Measurements from ENCODE around the gene NEIL1.
"Not testable (repeated sequence)": the region's sequence is repeated elsewhere in the genome, so short reads cannot be mapped to it uniquely, and the experiment has no call there.

NEIL1 gene

DNA sequence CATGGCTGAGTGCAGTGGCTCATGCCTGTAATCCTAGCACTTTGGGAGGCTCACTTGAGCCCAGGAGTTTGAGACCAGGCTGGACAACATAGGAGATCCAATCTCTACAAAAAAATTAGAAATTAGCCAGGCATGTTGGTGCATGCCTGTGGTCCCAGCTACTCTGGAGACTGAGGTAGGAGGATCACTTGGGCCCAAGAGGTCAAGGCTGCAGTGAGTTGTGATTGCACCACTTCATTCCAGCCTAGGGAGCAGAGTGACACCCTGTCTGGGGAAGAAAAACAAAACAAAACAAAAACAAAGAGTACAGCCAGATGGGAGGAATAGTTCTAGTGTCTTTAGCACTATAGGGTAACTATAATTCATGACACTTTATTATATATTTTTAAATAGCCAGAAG is 37.1 kb upstream of the NEIL1 start:
- TF ChIP-seq CTCF (IDR thresholded peaks at IDR 0.05; ENCODE audit: control insufficient read depth, extremely low read depth, insufficient read depth), result no peak
- H3K4me3 ChIP-seq (ENCODE audit: low read depth, low read length), result no peak overlapping the region
- no peak for DNase-seq (ENCODE audit: low read depth)

DNA sequence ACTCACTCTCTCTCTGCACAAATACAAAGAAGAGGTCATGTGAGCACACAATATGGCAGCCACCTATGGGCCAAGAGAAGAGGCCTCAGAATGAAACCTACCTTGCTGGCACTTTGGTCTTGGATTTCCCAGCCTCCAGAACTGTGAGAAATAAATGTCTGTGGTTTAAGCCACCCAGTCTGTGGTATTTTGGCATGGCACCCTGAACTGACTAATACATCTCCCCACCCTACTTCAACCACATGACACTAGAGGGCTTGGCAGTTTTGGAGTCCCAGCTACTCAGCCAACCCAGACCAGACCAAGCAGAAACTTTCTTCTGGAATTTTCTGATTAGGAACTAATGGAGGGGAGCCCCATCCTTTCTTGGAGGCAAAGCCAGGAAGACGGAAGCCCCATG is 34.3 kb upstream of the NEIL1 start:
- DNase-seq (ENCODE audit: low read depth); H3K4me3 ChIP-seq (ENCODE audit: low read depth, low read length): not testable (repeated sequence)

- H3K4me3 ChIP-seq (ENCODE audit: low read depth, low read length), result no peak overlapping the region
- TF ChIP-seq CTCF (IDR thresholded peaks at IDR 0.05; ENCODE audit: control insufficient read depth, extremely low read depth, insufficient read depth), result no peak
- DNase-seq (ENCODE audit: low read depth), result no peak
Measured at GRCh38 chr15:75313116-75313845, 33.6 kb upstream of the NEIL1 start.

DNA sequence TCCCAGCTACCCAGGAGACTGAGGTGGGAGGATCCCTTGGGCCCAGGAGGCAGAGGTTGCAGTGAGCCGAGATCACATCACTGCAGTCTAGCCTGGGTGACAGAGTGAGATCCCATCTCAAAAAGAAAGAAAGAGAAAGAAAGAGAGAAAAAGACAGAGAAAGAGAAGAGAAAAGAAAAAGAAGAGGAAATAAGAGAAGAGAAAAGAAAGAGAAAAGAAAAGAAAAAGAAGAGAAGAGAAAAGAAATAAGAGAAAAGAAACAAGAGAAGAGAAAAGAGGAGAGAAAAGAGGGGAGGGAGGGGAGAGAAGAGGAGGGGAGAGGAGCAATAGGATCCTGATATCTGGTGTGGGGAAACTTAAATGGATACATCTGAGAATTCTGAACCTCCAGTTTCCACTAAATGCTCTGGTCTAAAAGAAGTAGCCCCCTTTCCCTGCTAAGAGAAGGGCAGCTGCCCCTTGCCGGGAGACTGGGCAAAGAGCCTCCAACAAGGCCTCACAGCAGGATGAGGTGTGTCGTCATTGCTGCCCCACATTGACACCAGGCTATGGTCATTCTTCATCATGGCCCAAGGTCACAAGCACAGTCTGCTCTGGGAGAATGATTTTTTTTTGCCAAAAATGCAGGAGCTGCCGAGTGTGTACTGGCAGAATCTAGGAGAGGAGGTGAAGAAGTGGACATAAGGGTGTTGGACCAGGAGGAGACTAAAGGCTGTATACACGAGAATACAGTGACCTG is 32.1 kb upstream of the NEIL1 start:
- TF ChIP-seq CTCF (IDR thresholded peaks at IDR 0.05; ENCODE audit: control insufficient read depth, extremely low read depth, insufficient read depth), result no peak
- no peak for DNase-seq (ENCODE audit: low read depth)
- H3K4me3 ChIP-seq (ENCODE audit: low read depth, low read length), result no peak overlapping the region

GRCh38 chr15:75319231-75319897 is 27.5 kb upstream of the NEIL1 start:
- DNase-seq (ENCODE audit: low read depth); H3K4me3 ChIP-seq (ENCODE audit: low read depth, low read length): not testable (repeated sequence)

GRCh38 chr15:75321711-75322110 is 25.1 kb upstream of the NEIL1 start:
- no peak for TF ChIP-seq CTCF (IDR thresholded peaks at IDR 0.05; ENCODE audit: control insufficient read depth, extremely low read depth, insufficient read depth)
- no peak for DNase-seq (ENCODE audit: low read depth)
- no peak overlapping the region for H3K4me3 ChIP-seq (ENCODE audit: low read depth, low read length)

DNA sequence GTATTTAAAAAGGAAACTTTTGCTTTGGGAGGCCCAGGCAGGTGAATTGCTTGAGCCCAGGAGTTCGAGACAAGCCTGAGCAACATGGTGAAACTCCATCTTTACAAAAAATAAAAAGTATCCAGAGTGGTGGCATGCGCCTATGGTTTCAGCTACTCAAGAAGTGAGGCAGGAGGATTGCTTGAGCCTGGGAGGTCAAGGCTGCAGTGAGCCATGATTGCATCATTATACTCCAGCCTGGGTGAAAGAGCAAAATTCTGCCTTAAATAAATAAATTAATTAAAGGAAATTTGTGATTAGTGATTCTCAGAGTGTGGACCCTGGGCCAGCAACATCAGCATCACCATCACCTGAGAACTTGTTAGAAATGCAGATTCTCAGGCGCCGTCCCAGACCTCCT is 20.9 kb upstream of the NEIL1 start:
- no peak for TF ChIP-seq CTCF (IDR thresholded peaks at IDR 0.05; ENCODE audit: control insufficient read depth, extremely low read depth, insufficient read depth)
- no peak overlapping the region for H3K4me3 ChIP-seq (ENCODE audit: low read depth, low read length)
- DNase-seq (ENCODE audit: low read depth), result no peak

All from LNCaP clone FGC (cell line).